PFSK-1 (cell line): ENCODE results near the gene KRTAP6-2.

ENCODE experiments used
- FOXP2 ChIP-seq: optimal IDR thresholded peaks from 2 replicates; pipeline ENCODE3; 2011; ENCODE audit warnings: borderline replicate concordance, control low read depth, inconsistent platforms; ENCODE audit not compliant: insufficient read depth; ENCODE audit errors: extremely low read length, extremely low read depth
- POLR2AphosphoS5 ChIP-seq: IDR thresholded peaks from 2 replicates; pipeline ENCODE4 v1.6.1; 2012; ENCODE audit warnings: low read depth, mild to moderate bottlenecking, control low read depth, low read length, moderate library complexity
- REST ChIP-seq, 2 experiments: IDR thresholded peaks; 2 replicates each; pipeline versions ENCODE4 v1.6.1 to v1.8.0; 2011 to 2012; ENCODE audit warnings: low read depth in 2 of 2, low read length in 2 of 2, control low read depth in 1 of 2, inconsistent platforms in 1 of 2, mild to moderate bottlenecking in 1 of 2, moderate library complexity in 1 of 2; ENCODE audit not compliant: insufficient read depth in 1 of 2
- SIN3A ChIP-seq: IDR thresholded peaks from 2 replicates; pipeline ENCODE4 v1.6.1; 2012; ENCODE audit warnings: mild to moderate bottlenecking, low read length, moderate library complexity, borderline replicate concordance; ENCODE audit not compliant: insufficient read depth
- TAF1 ChIP-seq: IDR thresholded peaks from 2 replicates; pipeline ENCODE4 v1.6.1; 2012; ENCODE audit warnings: low read length, control low read depth, borderline replicate concordance; ENCODE audit not compliant: insufficient read depth

KRTAP6-2 gene

GRCh38 chr21:30563072-30563471 is 35.6 kb downstream of the KRTAP6-2 start:
- TF ChIP-seq FOXP2: no peak
- no peak for TF ChIP-seq SIN3A
- no peak for TF ChIP-seq REST (IDR thresholded peaks at IDR 0.05; ENCODE audit: insufficient read depth in 1 of 2, low read depth in 2 of 2, low read length in 2 of 2)
- no peak for TF ChIP-seq POLR2AphosphoS5
- TF ChIP-seq TAF1: no peak

GRCh38 chr21:30561957-30562356 is 36.7 kb downstream of the KRTAP6-2 start:
- TF ChIP-seq REST (IDR thresholded peaks at IDR 0.05; ENCODE audit: insufficient read depth in 1 of 2, low read depth in 2 of 2, low read length in 2 of 2): no peak
- no peak for TF ChIP-seq FOXP2
- TF ChIP-seq SIN3A: no peak
- no peak for TF ChIP-seq TAF1
- no peak for TF ChIP-seq POLR2AphosphoS5

DNA sequence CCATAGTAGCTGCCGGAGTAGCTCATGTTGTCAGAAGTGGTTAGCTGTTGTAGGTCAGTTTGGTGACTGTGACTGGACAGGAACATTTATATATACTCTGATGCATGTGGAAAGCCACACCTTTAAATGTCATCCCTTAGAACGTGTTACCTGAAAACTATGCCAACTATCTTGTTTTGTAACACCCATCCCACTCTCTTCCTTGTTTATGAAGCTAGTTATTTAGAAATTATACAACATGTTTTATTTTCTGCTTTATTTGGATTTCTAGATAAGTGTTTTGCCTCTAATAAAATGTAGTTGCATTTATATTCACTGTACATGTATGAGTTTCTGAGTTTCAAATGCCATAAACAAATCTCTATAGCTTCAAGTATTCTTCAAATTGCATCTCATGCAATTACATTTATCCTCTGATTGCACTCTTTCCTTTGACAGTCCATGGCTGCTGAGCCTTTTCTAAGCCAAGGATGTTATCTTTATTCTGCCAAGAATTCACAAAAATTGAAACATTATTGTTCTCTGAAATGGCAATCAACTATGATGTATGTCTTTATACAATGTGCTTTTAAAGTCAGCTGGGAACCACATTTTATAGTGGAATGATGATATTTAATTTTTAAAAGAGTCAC is 37.3 kb downstream of the KRTAP6-2 start, which contains the start of gene KRTAP19-7:
Gene KRTAP19-7 (minus strand): TSS at position 51 of the 632 bp plus-strand sequence. CDS start 25 bp downstream, at position 26.
- TF ChIP-seq TAF1: no peak
- no peak for TF ChIP-seq POLR2AphosphoS5
- TF ChIP-seq FOXP2: no peak
- no peak for TF ChIP-seq REST (IDR thresholded peaks at IDR 0.05; ENCODE audit: insufficient read depth in 1 of 2, low read depth in 2 of 2, low read length in 2 of 2)
- no peak for TF ChIP-seq SIN3A

GRCh38 chr21:30555095-30555494 is 43.6 kb downstream of the KRTAP6-2 start:
- TF ChIP-seq POLR2AphosphoS5: no peak
- no peak for TF ChIP-seq SIN3A
- no peak for TF ChIP-seq REST (IDR thresholded peaks at IDR 0.05; ENCODE audit: insufficient read depth in 1 of 2, low read depth in 2 of 2, low read length in 2 of 2)
- TF ChIP-seq FOXP2: no peak
- TF ChIP-seq TAF1: no peak
